Measurements from ENCODE around the gene APMAP.

APMAP gene

GRCh38 chr20:24968278-24968800 lies 24.2 kb downstream of the APMAP start:
- no peaks in the 10 kb centered on the region for H3K27me3 ChIP-seq (ENCODE audit: insufficient read depth, low read depth, severe bottlenecking)

GRCh38 chr20:24966317-24967012 lies 26.1 kb downstream of the APMAP start:
- DNase-seq = no peak
- H3K36me3 ChIP-seq = peaks cover 72% of the 10 kb centered on the region

More at GRCh38 chr20:24968278-24968800, 24.2 kb downstream of the APMAP start:
- Histone ChIP-seq H3K9me3 (ENCODE audit: severe bottlenecking) (no peaks in the 10 kb centered on the region), H3K4me3 (ENCODE audit: low read depth, low read length) (no peak overlapping the region), H3K27ac (peak overlapping the region; percentile 12; the same call in 1 of the 2 replicates), H3K36me3 (peaks cover 68% of the 10 kb centered on the region)
- no peak for DNase-seq
- no peak for TF ChIP-seq CTCF (IDR thresholded peaks at IDR 0.05; ENCODE audit: low read depth, low read length)

GRCh38 chr20:24965065-24965919 lies 27.3 kb downstream of the APMAP start:
- H3K9me3 ChIP-seq (ENCODE audit: severe bottlenecking) = no peaks in the 10 kb centered on the region
- DNase-seq = peak; percentile 76
- H3K27me3 ChIP-seq (ENCODE audit: insufficient read depth, low read depth, severe bottlenecking) = no peaks in the 10 kb centered on the region
- peaks cover 75% of the 10 kb centered on the region for H3K36me3 ChIP-seq
- peak overlapping the region; percentile 67; the same call in 1 of the 2 replicates for H3K4me3 ChIP-seq (ENCODE audit: low read depth, low read length)
- H3K27ac ChIP-seq = peak overlapping the region; percentile 97
- no peak for TF ChIP-seq CTCF (IDR thresholded peaks at IDR 0.05; ENCODE audit: low read depth, low read length)

More at GRCh38 chr20:24966317-24967012, 26.1 kb downstream of the APMAP start:
- H3K9me3 ChIP-seq (ENCODE audit: severe bottlenecking) = no peaks in the 10 kb centered on the region
- H3K27ac ChIP-seq = peak overlapping the region; percentile 97
- TF ChIP-seq CTCF (IDR thresholded peaks at IDR 0.05; ENCODE audit: low read depth, low read length) = no peak
- H3K4me3 ChIP-seq (ENCODE audit: low read depth, low read length) = no peak overlapping the region
- H3K27me3 ChIP-seq (ENCODE audit: insufficient read depth, low read depth, severe bottlenecking) = no peaks in the 10 kb centered on the region

- Histone ChIP-seq H3K27ac (peak overlapping the region; percentile 97), H3K9me3 (ENCODE audit: severe bottlenecking) (no peaks in the 10 kb centered on the region), H3K27me3 (ENCODE audit: insufficient read depth, low read depth, severe bottlenecking) (no peaks in the 10 kb centered on the region), H3K4me3 (ENCODE audit: low read depth, low read length) (peak overlapping the region; percentile 67), H3K36me3 (peaks cover 75% of the 10 kb centered on the region)
- peak; percentile 90 for DNase-seq
- TF ChIP-seq CTCF (IDR thresholded peaks at IDR 0.05; ENCODE audit: low read depth, low read length) = no peak
Measured at GRCh38 chr20:24964506-24964840, 28.1 kb downstream of the APMAP start.

- peak; percentile 47 for DNase-seq
- H3K27me3 ChIP-seq (ENCODE audit: insufficient read depth, low read depth, severe bottlenecking) = no peaks in the 10 kb centered on the region
- H3K4me3 ChIP-seq (ENCODE audit: low read depth, low read length) = peak overlapping the region; percentile 67
- H3K36me3 ChIP-seq = peaks cover 75% of the 10 kb centered on the region
- H3K9me3 ChIP-seq (ENCODE audit: severe bottlenecking) = no peaks in the 10 kb centered on the region
- peak overlapping the region; percentile 97 for H3K27ac ChIP-seq
- no peak for TF ChIP-seq CTCF (IDR thresholded peaks at IDR 0.05; ENCODE audit: low read depth, low read length)
Measured at GRCh38 chr20:24963672-24964505, 28.7 kb downstream of the APMAP start.

Data from WERI-Rb-1 (cell line).